T follicular helper cell (primary cell): ENCODE data around the gene GLIPR1L2.
"Not testable (repeated sequence)": the region's sequence is repeated elsewhere in the genome, so short reads cannot be mapped to it uniquely, and the experiment has no call there.

Experiments used
- DNase-seq: peaks from one replicate; pipeline ENCODE4 v3.0.0-alpha.2; 2020; ENCODE audit warnings: low read depth
- total RNA-seq, 2 experiments: gene quantifications; one replicate each; lab custom pipeline; 2026; lab: John Stamatoyannopoulos, UW

The GLIPR1L2 gene
- 0.39 to 0.66 reads per million in 2 experiments for total RNA-seq

DNA sequence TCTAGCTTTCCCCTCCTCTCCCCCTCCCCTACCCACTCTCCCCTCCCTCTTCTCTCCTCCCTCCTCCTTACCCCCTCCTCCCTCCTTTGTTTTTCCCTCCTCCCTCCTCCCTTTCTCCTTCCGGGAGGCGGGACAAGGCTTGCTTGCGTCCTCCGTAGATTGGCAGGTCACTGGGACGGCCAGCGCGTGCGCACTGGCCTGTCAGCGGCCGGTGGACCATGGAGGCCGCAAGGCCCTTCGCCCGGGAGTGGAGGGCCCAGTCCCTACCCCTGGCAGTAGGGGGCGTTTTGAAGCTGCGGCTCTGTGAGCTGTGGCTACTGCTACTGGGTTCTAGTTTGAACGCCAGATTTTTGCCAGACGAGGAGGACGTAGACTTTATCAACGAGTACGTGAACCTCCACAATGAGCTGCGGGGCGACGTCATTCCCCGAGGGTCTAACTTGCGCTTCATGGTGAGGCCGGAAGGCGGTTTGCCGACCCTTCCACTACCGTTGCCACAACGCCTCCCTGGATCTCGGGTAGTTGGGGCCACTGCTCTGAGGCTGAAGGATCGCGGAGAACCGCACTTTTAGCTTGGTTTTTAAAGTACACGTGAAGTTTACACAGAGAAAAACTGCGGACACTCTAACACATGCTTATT lies at the start of gene GLIPR1L2:
GLIPR1L2 (plus strand) TSS at position 191 of the 640 bp plus-strand sequence; CDS start at position 219, 28 bp downstream.
- peak; percentile 68 for DNase-seq

- DNase-seq = no peak
Measured at GRCh38 chr12:75341873-75342272, 49.0 kb upstream of the GLIPR1L2 start.

DNA sequence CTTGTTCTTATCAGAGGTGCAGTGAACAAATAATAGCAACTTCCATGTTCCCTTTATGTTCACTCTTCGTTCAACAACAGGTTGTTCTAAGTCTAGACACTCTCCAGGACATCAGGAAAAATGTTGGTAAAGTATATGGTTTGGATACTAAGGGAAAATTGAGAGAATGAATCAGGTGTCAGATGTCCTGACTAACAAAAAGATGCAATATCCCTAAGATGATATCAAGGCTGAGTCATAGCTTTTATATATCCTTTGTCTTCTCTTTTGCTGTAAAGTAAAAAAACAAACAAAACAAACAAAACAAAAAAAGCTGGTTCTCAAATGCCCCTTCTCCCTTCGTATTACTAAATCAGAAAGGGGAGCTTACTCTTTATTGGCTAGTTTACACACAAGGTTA lies 45.4 kb upstream of the GLIPR1L2 start:
- DNase-seq = no peak

GRCh38 chr12:75346215-75346614 lies 44.7 kb upstream of the GLIPR1L2 start:
- DNase-seq = not testable (repeated sequence)

DNA sequence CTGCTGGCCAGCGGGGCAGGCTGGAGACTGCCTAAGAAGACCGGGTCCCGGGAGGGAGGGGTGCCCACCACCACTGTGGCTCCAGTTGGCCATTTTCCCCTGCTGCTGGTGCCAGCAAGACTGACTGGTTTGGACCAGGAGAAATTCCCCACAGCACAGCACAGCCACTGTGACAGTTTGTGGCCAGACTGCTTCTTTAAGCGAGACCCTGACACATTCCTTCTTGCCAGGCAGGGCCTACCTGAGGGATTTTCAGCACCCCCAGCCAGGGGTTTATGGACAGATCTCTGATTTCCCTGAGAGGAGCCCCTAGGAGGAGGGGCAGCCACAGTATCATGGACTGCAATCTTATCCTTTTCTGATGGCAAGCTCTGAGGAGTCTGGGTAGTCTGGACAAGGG lies 40.9 kb upstream of the GLIPR1L2 start:
- DNase-seq = no peak

DNA sequence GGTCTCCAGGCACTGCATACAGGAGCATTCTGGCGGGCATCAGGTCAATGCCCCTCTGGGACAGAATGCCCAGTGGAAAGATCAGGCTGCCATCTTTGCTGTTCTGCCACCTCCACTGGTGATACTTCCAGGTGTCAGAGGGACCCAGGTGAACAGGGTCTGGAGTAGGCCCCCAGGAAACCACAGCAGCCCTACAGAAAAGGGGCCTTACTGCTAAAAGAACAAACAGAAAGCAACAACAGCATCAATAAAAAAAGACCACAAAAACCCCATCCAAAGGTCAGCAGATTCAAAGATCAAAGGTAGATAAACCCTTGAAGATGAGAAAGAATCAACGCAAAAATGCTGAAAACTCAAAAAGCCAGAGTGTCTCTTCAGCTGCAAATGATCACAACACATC lies 40.5 kb upstream of the GLIPR1L2 start:
- DNase-seq = no peak

GRCh38 chr12:75354011-75354410 lies 36.9 kb upstream of the GLIPR1L2 start:
- no peak for DNase-seq

GRCh38 chr12:75360920-75361319 lies 30.0 kb upstream of the GLIPR1L2 start:
- DNase-seq = no peak

- DNase-seq = no peak
Measured at GRCh38 chr12:75361408-75361807, 29.5 kb upstream of the GLIPR1L2 start.

DNA sequence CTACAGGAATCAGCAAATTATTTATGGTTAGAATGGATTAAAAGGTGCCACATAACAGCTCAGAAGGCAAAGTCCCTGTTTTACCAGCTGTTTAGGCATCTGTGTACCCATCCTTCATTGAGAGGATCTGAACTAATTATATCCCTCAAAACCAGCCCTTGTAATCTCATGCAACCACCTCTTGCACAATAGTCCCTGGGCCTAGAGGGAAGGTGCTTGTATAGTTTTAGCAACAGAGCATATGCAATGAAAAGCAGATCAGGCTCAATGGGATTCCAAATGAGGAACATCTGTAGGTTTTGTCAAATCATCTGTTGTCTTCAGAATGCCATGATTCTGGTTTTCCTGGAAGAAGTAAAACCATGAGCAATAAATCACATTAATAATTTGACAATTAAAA lies 26.0 kb upstream of the GLIPR1L2 start:
- DNase-seq = no peak

DNA sequence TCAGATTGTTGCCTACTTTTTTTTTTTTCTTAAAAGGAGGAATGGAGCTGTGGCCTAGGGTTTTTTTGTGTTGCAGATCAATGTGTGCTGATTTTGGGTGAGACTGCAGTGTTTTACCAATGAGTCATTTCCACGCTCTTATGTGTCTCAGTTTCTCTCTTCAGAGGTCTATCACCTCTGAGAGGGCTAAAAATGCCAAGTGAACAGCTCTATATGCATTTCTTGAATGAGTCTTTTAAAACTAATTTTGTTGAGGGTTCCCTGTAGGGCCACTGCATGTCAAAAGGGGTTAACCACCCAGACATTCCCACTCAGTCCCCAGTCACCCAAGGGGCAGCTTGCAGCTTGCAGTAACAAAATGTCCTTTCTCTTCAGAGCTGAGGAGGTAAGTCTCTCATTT lies 24.3 kb upstream of the GLIPR1L2 start:
- no peak for DNase-seq

GRCh38 chr12:75374971-75375370 lies 15.9 kb upstream of the GLIPR1L2 start:
- DNase-seq = no peak

- no peak for DNase-seq
Measured at GRCh38 chr12:75378354-75378753, 12.5 kb upstream of the GLIPR1L2 start.

DNA sequence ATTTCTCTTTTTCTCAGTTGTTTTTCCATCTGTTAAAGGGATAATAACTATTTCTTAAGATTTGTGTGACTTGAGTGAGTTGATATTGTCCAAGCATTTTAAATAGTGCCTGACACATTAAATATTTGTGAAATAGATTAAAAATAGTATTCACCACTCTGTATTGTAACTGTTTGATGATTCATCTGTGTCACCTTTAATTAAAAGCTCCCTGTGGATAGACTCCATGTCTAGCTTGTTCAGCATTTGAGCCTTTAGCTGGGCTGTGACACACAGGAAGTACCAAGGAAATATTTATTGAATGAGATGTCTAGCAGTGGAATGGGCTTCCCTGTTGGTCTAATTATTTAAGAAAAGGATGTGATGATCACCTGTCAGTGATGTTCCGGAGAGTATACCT lies 1.8 kb upstream of the GLIPR1L2 start:
- DNase-seq = no peak

- DNase-seq = no peak
Measured at GRCh38 chr12:75389706-75390105, 1.2 kb upstream of the GLIPR1L2 start.

- no peak for DNase-seq
Measured at GRCh38 chr12:75390156-75390898, 562 bp upstream of the GLIPR1L2 start.

DNA sequence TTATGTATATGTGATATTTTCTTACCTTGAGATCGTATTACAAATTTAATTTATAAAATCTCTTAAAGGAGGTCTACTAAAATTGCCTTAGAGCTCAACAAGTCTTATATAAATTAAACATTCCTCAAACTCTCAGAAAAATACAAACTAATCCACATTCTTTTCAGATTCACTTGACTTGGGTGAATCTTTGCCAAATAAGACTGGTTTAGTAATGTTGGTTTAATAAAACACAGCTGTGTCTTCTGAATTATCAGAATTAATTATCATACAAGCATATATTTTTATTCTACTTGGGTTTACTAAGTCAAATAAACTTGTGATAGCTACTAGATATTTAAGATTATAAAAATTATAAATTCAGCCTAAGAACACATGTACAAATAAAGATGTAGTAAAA lies 13.3 kb downstream of the GLIPR1L2 start:
- DNase-seq = no peak

GRCh38 chr12:75407683-75408082 lies 16.8 kb downstream of the GLIPR1L2 start:
- DNase-seq = no peak

- no peak for DNase-seq
Measured at GRCh38 chr12:75409830-75410229, 18.9 kb downstream of the GLIPR1L2 start.

DNA sequence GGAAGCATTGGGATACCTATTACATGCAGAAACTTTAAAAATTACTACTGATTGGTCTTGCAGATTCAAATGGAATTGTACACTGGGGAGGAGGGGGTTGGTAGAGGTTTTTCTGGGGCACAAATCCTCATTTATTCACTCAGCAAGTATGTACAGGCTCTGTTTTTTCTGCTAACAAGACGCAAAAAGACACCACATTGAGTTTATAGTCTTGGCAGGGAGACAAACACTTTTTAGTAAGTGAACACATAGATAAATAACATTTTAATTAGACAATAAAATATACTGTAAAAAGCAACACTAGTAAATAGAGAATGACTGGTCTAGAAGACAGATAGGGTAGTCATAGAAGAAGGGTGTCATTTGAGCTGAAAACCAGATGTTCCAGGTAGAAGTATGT lies 23.8 kb downstream of the GLIPR1L2 start:
- DNase-seq = no peak

DNA sequence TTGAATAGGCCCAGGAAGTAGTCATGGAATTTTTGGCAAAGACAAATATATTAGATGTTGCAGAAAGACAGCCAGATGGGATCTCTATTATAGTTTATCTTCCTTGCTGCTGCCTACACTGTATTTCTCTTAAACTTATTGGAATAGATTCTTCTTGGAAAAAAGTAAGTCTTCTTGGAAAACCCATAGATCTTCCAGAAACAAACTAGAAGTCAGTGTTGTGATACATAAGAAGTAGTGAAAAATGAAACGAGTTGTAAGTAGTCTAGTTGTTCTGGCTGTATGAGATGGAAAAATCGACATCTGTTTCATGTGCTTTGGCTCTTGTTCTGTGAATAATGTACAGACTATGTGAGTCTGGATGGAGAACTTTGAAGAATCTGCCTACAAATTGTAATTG lies 29.0 kb downstream of the GLIPR1L2 start:
- no peak for DNase-seq

GRCh38 chr12:75427491-75427890 lies 36.6 kb downstream of the GLIPR1L2 start:
- no peak for DNase-seq

- DNase-seq = no peak
Measured at GRCh38 chr12:75428767-75429166, 37.9 kb downstream of the GLIPR1L2 start.

DNA sequence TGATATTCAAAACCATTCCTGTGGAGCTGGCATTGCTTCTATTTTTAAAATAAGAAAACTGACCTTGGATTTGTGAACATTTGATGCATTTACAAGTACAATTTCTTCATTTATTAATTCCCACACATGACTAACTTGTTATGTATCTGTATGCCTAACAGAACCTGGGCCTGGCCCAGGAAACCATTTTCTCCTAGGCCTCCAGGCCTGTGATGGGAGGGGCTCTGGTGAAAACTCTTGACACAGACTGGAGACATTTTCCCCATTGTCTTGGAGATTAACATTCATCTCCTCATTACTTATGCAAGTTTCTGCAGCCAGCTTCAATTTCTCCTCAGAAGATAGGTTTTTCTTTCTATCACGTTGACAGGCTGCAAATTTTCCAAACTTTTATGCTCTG lies 42.0 kb downstream of the GLIPR1L2 start:
- no peak for DNase-seq
